ENCODE measurements around the gene TMEM43. TPM values are rescaled to one million over a fixed set of nuclear protein-coding genes. Genes with fewer than 3 reads are reported as not detected.

Gene TMEM43
- polyA plus RNA-seq, 1 of the 3 experiments (the other 2 are of a cell fraction) = 105 TPM

DNA sequence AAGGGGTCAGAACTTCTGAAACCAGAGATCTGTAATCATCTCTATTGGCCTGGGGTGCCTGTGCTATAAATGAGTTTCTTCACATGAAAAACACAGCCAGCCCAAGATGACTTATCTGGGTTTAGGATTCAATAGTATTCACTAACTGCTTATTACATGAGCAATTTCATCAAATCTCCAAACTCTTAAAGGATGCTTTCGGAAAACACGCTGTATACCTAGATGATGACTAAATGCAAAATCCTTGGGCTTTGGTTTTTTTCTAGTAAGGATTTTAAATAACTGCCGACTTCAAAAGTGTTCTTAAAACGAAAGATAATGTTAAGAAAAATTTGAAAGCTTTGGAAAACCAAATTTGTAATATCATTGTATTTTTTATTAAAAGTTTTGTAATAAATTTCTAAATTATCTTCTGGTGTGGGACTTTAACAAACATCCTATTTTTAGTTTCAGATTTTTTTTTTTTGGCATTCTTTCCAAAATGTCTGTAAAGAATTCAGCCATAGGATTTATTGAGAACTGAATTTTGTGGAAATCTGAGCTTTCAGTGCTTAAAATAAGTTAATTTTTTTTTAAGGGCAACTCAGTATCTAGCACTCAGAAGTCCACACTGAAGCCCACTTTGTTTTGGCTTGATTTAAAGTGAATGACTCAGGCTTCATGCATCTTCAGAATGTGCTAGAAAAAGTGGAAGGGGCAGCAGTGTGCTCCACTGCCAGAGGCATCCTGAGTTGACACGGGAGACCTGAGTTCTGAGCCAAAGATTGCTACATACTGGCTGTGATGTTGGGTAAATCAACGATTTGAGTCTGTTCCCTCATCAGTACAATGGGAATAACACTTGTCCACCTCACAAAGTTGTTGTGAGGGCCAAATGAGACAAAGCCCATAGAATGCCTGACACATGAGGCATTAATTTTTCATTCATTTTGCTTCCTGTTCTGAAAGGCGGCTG is 18.7 kb downstream of the TMEM43 start (continued):
- TF ChIP-seq ZBTB33 (IDR thresholded peaks at IDR 0.05; ENCODE audit: borderline replicate concordance, low read depth) (no peak), SMC3 (IDR thresholded peaks at IDR 0.05; ENCODE audit: low read depth, low read length) (no peak), FOSL2 (IDR thresholded peaks at IDR 0.05; ENCODE audit: borderline replicate concordance, low read depth) (peak; percentile 79), CTCF (IDR thresholded peaks at IDR 0.05) (no peak), GATA2 (CRISPR knock-in tag; IDR thresholded peaks at IDR 0.05) (no peak), RCOR1 (IDR thresholded peaks at IDR 0.05; ENCODE audit: low read length) (no peak), NRF1 (IDR thresholded peaks at IDR 0.05; ENCODE audit: low read depth, low read length) (no peak), EP300 (IDR thresholded peaks at IDR 0.05; ENCODE audit: borderline replicate concordance in 1 of 2, low read depth in 1 of 2, low read length in 1 of 2) (peak in 1 of 2 experiments; percentile 58; a peak in 1 of 4 replicates), FOXM1 (IDR thresholded peaks at IDR 0.05; ENCODE audit: low read depth) (no peak), TAF1 (IDR thresholded peaks at IDR 0.05; ENCODE audit: borderline replicate concordance, low read depth, low read length) (no peak; the same call in 1 of the 2 replicates), NFIC (IDR thresholded peaks at IDR 0.05; ENCODE audit: borderline replicate concordance) (peak; percentile 69; the same call in 1 of the 2 replicates), RAD21 (IDR thresholded peaks at IDR 0.05; ENCODE audit: low read length) (no peak), MXI1 (IDR thresholded peaks at IDR 0.05; ENCODE audit: low read depth, low read length) (no peak), CHD2 (IDR thresholded peaks at IDR 0.05; ENCODE audit: low read length, partially characterized antibody) (no peak), YY1 (IDR thresholded peaks at IDR 0.05; ENCODE audit: low read depth) (no peak), MEF2A (IDR thresholded peaks at IDR 0.05; ENCODE audit: borderline replicate concordance, low read depth) (peak; percentile 54; the same call in 1 of the 2 replicates), FOXJ3 (CRISPR knock-in tag; IDR thresholded peaks at IDR 0.05) (no peak), MAX (IDR thresholded peaks at IDR 0.05; ENCODE audit: low read depth) (peak; percentile 81), JUND (IDR thresholded peaks at IDR 0.05) (peak; percentile 81), ELF1 (IDR thresholded peaks at IDR 0.05) (no peak), RXRA (IDR thresholded peaks at IDR 0.05; ENCODE audit: borderline replicate concordance, low read depth) (no peak), TEAD4 (IDR thresholded peaks at IDR 0.05; ENCODE audit: borderline replicate concordance, insufficient read depth) (no peak)
